ENCODE data around the gene BAIAP2L2. TPM values are rescaled to one million over a fixed set of nuclear protein-coding genes. Genes with fewer than 3 reads are reported as not detected.

BAIAP2L2 gene
- total and polyA plus RNA-seq, 4 donors, result 0.33 to 0.46 (median 0.44) TPM; not detected in 1

GRCh38 chr22:38088629-38089473, 21.6 kb downstream of the BAIAP2L2 start:
- H3K27me3 ChIP-seq (ENCODE audit: control insufficient read depth in 4 of 4, insufficient read depth in 4 of 4, low read length in 3 of 4), result no peaks in the 10 kb centered on the region
- H3K9ac ChIP-seq (ENCODE audit: low read depth in 1 of 2, low read length in 2 of 2), result no peak overlapping the region
- H3K4me1 ChIP-seq (ENCODE audit: control insufficient read depth in 4 of 4, insufficient read depth in 4 of 4, low read length in 3 of 4), result peaks cover 0 to 2% (median 0%) of the 10 kb centered on the region in 4 donors
- H3K36me3 ChIP-seq (ENCODE audit: control insufficient read depth in 4 of 4, insufficient read depth in 3 of 4, low read depth in 1 of 4, low read length in 3 of 4), result no peaks in the 10 kb centered on the region
- no peaks in the 10 kb centered on the region for H3K9me3 ChIP-seq (ENCODE audit: control insufficient read depth in 4 of 4, low read length in 3 of 4)
- TF ChIP-seq, protein P1, sequence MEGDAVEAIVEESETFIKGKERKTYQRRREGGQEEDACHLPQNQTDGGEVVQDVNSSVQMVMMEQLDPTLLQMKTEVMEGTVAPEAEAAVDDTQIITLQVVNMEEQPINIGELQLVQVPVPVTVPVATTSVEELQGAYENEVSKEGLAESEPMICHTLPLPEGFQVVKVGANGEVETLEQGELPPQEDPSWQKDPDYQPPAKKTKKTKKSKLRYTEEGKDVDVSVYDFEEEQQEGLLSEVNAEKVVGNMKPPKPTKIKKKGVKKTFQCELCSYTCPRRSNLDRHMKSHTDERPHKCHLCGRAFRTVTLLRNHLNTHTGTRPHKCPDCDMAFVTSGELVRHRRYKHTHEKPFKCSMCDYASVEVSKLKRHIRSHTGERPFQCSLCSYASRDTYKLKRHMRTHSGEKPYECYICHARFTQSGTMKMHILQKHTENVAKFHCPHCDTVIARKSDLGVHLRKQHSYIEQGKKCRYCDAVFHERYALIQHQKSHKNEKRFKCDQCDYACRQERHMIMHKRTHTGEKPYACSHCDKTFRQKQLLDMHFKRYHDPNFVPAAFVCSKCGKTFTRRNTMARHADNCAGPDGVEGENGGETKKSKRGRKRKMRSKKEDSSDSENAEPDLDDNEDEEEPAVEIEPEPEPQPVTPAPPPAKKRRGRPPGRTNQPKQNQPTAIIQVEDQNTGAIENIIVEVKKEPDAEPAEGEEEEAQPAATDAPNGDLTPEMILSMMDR (IDR thresholded peaks at IDR 0.05; ENCODE audit: low read depth, low read length, missing input control), result no peak
- TF ChIP-seq EGR1 (IDR thresholded peaks at IDR 0.05; ENCODE audit: low read depth in 2 of 2) (no peak), HNF4G (IDR thresholded peaks at IDR 0.05) (no peak), JUND (IDR thresholded peaks at IDR 0.05) (no peak), RXRA (IDR thresholded peaks at IDR 0.05) (no peak), FOXA1 (IDR thresholded peaks at IDR 0.05) (no peak), SP1 (IDR thresholded peaks at IDR 0.05) (no peak), FOXA2 (IDR thresholded peaks at IDR 0.05) (no peak), MAX (IDR thresholded peaks at IDR 0.05) (no peak), NR2F2 (IDR thresholded peaks at IDR 0.05) (no peak)
- TF ChIP-seq, protein P2, sequence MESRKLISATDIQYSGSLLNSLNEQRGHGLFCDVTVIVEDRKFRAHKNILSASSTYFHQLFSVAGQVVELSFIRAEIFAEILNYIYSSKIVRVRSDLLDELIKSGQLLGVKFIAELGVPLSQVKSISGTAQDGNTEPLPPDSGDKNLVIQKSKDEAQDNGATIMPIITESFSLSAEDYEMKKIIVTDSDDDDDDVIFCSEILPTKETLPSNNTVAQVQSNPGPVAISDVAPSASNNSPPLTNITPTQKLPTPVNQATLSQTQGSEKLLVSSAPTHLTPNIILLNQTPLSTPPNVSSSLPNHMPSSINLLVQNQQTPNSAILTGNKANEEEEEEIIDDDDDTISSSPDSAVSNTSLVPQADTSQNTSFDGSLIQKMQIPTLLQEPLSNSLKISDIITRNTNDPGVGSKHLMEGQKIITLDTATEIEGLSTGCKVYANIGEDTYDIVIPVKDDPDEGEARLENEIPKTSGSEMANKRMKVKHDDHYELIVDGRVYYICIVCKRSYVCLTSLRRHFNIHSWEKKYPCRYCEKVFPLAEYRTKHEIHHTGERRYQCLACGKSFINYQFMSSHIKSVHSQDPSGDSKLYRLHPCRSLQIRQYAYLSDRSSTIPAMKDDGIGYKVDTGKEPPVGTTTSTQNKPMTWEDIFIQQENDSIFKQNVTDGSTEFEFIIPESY (IDR thresholded peaks at IDR 0.05), result no peak
- DNase-seq (ENCODE audit: low spot score), result no peak
- WGBS, result 39% methylated on average over 79 of the region's 85 CpGs
- peak overlapping the region in 1 of 3 donors; percentile 4 for H3K4me3 ChIP-seq (ENCODE audit: low read depth in 1 of 3, low read length in 3 of 3)
- H3K27ac ChIP-seq (ENCODE audit: low read depth in 1 of 2, low read length in 2 of 2), result no peak overlapping the region

GRCh38 chr22:38087855-38088254, 22.6 kb downstream of the BAIAP2L2 start:
- Histone ChIP-seq H3K27me3 (ENCODE audit: control insufficient read depth in 4 of 4, insufficient read depth in 4 of 4, low read length in 3 of 4) (no peaks in the 10 kb centered on the region), H3K9me3 (ENCODE audit: control insufficient read depth in 4 of 4, low read length in 3 of 4) (no peaks in the 10 kb centered on the region), H3K4me1 (ENCODE audit: control insufficient read depth in 4 of 4, insufficient read depth in 4 of 4, low read length in 3 of 4) (peaks cover 0 to 2% (median 0%) of the 10 kb centered on the region in 4 donors), H3K4me3 (ENCODE audit: low read depth in 1 of 3, low read length in 3 of 3) (no peak overlapping the region), H3K27ac (ENCODE audit: low read depth in 1 of 2, low read length in 2 of 2) (no peak overlapping the region), H3K36me3 (ENCODE audit: control insufficient read depth in 4 of 4, insufficient read depth in 3 of 4, low read depth in 1 of 4, low read length in 3 of 4) (no peaks in the 10 kb centered on the region), H3K9ac (ENCODE audit: low read depth in 1 of 2, low read length in 2 of 2) (no peak overlapping the region)
- no peak for DNase-seq (ENCODE audit: low spot score)
- WGBS, result 96% methylated on average over 12 of the region's 12 CpGs
- no peak for TF ChIP-seq RXRA (IDR thresholded peaks at IDR 0.05)
- TF ChIP-seq RAD21 (IDR thresholded peaks at IDR 0.05), result no peak

DNA sequence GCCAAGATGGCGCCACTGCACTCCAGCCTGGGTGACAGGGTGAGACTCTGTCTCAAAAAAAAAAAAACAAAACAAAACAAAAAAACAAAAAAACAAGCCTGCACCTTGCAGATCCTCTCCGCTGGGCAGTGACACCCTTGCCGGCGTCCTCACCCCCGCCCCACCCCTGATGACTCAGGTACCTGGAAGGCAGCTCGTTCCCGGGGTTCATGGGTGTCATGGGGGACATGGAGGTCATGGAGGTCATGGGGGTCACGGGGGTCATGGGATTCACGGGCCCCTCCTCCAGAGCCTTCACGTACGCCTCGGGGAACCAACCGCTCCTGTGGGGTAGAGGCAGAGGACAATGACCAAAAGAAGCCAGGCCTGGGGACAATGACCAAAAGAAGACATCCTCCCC, 23.5 kb downstream of the BAIAP2L2 start:
- no peak for DNase-seq (ENCODE audit: low spot score)

More for the DNA sequence above, 23.5 kb downstream of the BAIAP2L2 start:
- Histone ChIP-seq H3K4me1 (ENCODE audit: control insufficient read depth in 4 of 4, insufficient read depth in 4 of 4, low read length in 3 of 4) (peaks cover 0 to 4% (median 1%) of the 10 kb centered on the region in 4 donors), H3K27me3 (ENCODE audit: control insufficient read depth in 4 of 4, insufficient read depth in 4 of 4, low read length in 3 of 4) (no peaks in the 10 kb centered on the region), H3K9me3 (ENCODE audit: control insufficient read depth in 4 of 4, low read length in 3 of 4) (no peaks in the 10 kb centered on the region), H3K27ac (ENCODE audit: low read depth in 1 of 2, low read length in 2 of 2) (no peak overlapping the region), H3K9ac (ENCODE audit: low read depth in 1 of 2, low read length in 2 of 2) (no peak overlapping the region), H3K36me3 (ENCODE audit: control insufficient read depth in 4 of 4, insufficient read depth in 3 of 4, low read depth in 1 of 4, low read length in 3 of 4) (no peaks in the 10 kb centered on the region), H3K4me3 (ENCODE audit: low read depth in 1 of 3, low read length in 3 of 3) (no peak overlapping the region)
- 85% methylated on average over 13 of the region's 13 CpGs for WGBS
- TF ChIP-seq RXRA (IDR thresholded peaks at IDR 0.05), result no peak
- TF ChIP-seq TAF1 (conservative IDR thresholded peaks at IDR 0.05), result no peak
- no peak for TF ChIP-seq SP1 (IDR thresholded peaks at IDR 0.05)
- no peak for TF ChIP-seq NR2F2 (IDR thresholded peaks at IDR 0.05)
- TF ChIP-seq MAX (IDR thresholded peaks at IDR 0.05), result no peak
